ENCODE measurements around the gene MYH8.

Gene MYH8

GRCh38 chr17:10380631-10381408 is 40.9 kb downstream of the MYH8 start:
- DNase-seq: no peak

DNA sequence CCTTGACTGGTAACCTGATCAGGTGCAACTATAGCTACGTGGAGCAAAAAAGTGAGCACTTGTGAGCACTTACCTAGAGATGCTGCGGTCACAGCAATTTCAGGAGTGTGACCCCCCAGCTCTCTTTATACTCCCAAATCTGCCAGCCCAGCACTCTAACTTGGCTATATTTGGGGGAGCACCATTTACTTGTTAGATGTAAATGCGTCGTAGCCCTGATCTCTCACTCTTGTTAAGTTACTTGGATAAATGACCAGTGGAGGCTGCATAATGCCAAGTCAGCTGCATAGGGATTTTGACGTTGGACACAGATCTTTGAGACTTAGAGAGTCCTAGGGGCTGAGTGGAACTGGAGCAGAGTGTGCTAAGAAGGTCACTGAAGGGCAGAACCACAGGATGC is 48.8 kb downstream of the MYH8 start, which contains the start of gene MYH13:
TSS of gene MYH13 (minus strand) at position 101 of the 400 bp plus-strand sequence. CDS start 8,476 bp downstream, outside the sequence.
- DNase-seq: no peak

- DNase-seq: no peak
Measured at GRCh38 chr17:10370016-10370608, 51.6 kb downstream of the MYH8 start.

GRCh38 chr17:10369239-10369638 is 52.5 kb downstream of the MYH8 start:
- DNase-seq: no peak

GRCh38 chr17:10368561-10368960 is 53.2 kb downstream of the MYH8 start:
- no peak for DNase-seq

GRCh38 chr17:10360578-10360977 is 61.2 kb downstream of the MYH8 start:
- no peak for DNase-seq

DNA sequence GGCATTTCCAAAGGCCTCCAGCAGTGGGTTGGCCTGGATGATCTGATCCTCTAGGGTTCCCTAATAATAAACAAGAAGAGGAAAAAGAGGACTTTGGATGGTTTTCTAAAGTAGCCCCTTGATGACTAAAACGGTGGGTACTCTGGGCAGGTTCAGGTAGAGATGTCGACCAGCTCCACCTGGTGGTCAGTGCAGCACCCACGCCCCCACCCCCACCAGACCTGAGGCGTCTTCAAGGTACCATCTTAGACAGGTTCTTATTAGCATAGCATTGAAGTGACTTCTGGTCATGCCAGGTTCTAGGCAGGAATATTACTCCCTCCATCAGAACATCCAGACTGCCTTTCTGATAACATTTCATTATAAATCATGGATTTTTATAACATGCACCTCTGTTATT is 64.0 kb downstream of the MYH8 start:
- peak; percentile 43 to 51 for DNase-seq

DNA sequence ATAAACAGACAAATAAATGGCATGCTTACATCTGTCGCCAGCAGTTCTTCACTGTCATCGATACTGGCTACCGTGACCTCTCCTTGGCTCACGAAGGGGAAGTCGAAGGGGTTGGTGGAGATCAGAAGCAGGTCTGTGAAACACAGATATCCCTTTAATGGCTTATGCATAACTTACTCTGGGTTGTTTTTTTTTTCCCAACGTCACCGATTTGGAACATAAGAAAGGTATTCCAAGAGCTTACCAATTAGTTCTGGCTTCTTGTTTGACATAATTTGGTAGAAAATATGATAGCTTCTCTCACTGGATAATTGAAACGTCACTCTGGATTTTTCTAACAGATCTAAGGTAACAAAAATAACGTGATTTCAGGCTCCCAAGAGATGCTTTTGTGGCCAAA is 67.1 kb downstream of the MYH8 start:
- no peak for DNase-seq

DNA sequence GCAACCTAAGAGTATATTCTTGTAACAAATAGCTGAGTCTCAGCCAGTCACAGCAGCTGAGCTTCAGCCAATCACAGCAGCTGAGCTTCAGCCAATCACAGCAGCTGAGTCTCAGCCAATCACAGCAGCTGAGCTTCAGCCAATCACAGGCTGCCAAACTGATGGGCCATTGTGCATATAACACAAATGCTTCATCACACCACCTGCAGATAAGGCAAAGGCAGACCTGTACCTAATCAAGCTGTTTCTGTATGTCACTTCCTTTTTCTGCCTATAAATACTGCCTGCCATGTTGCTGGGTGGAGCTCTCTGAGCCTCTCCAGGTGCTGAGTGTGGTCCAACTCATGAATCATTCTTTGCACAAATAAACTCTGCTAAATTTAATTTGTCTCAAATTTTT is 68.9 kb downstream of the MYH8 start:
- no peak for DNase-seq

- DNase-seq: peak; percentile 16 to 20
Measured at GRCh38 chr17:10349403-10349802, 72.3 kb downstream of the MYH8 start.

DNA sequence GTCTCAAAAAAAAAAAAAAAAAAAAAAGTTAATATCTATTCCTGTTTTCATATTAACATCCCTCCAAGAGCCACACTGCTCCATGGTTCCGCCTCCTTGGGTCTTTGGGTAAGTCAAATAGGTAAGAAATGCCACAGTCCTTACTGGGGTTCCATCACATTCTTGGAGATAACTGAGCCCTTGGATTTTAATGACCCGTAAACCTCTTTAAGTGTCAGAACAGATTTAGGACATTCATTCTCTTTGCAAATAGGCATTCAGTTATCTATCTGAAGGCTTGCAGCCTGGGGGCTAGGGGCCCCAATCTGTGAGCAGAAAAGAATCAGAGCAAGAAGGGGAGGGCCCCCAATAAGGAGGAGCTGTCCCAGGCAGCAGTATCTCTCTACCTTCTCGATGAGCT is 76.9 kb downstream of the MYH8 start:
- DNase-seq: no peak

Measured in activated T-cell treated with anti-CD3 and anti-CD28 coated beads, Interleukin-2, amount 50 U/mL, for 48 hours (primary cell).